Peyer's patch (tissue), 4 donors: Measurements from ENCODE around the gene MKNK1.

ENCODE experiments used
- CTCF ChIP-seq, 6 experiments: fragments of 450-650 bp in 4 of 6; fragments of 200-600 bp in 2 of 6; sonication (generic) in 1 of 6; IDR thresholded peaks; one replicate each; pipeline ENCODE4 v1.5.1; 2017 to 2019; ENCODE audit warnings: antibody characterized with exemption in 6 of 6, mild to moderate bottlenecking in 3 of 6, moderate library complexity in 1 of 6
- POLR2A ChIP-seq, 2 donors: fragments of 450-650 bp; IDR thresholded peaks; one replicate each; pipeline ENCODE4 v1.5.1; 2017; ENCODE audit warnings: antibody characterized with exemption in 2 of 2, mild to moderate bottlenecking in 2 of 2, moderate library complexity in 2 of 2

- no peak for TF ChIP-seq CTCF (IDR thresholded peaks at IDR 0.05)
- TF ChIP-seq POLR2A (IDR thresholded peaks at IDR 0.05), result no peak
Observed at GRCh38 chr1:46617108-46617800, 13.2 kb upstream of the MKNK1 start.
